Effector CD4-positive, alpha-beta T cell (primary cell): ENCODE data around the gene MVD.

ENCODE experiments used
- DNase-seq: peaks from one replicate; pipeline ENCODE4 v3.0.0-alpha.2; 2020
- total RNA-seq: gene quantifications from one replicate; lab custom pipeline; 2026; lab: John Stamatoyannopoulos, UW

The MVD gene
- 33.8 reads per million, percentile 59 among the genes with 10 or more reads in this experiment for total RNA-seq

DNA sequence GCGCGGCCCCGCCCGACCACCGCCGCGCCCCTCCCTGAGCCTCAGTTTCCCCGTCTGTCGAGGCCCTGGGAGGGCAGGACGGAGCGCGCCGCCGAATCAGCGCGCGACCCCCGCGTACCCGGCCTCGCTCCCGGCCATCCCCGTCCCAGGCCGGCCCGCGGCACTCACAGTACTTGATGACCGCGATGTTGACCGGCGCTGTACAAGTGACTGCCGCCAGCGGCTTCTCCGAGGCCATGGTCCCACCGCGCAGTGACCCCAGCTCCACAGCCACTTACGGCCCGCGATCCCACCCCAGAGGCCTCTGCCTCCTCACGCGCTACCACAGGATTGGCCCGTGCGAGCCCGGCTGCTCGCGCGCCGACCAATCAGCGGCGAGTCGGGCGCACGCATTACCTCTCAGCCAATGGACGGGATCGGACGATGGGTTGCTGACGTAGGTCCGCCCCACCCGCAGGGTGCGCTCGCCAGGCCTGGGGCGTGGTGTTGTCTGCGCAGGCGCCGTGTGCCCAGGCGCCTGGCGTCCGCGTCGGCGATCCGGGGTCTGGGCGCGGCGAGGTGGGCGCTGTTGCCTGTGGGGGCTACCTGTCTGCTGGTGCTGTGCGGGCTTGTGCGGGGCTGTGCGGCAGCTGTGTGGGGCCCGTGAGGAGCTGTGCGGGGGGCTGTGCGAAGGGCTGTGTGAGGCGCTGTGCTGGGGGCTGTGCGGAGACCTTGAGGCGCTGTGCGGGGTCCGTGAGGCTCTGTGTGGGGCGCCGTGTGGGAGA lies at the start of gene MVD:
Gene MVD, minus strand, starts transcription at position 249 of the 764 bp plus-strand sequence. Its CDS starts 11 bp downstream, at position 238.
- peak; percentile 96 for DNase-seq

GRCh38 chr16:88712362-88712979 lies 49.6 kb upstream of the MVD start:
- no peak for DNase-seq

- DNase-seq = no peak
Observed at GRCh38 chr16:88711750-88712340, 49.0 kb upstream of the MVD start.

- no peak for DNase-seq
Observed at GRCh38 chr16:88710556-88710955, 47.7 kb upstream of the MVD start.

GRCh38 chr16:88706965-88707826 lies 44.3 kb upstream of the MVD start:
- DNase-seq = no peak

GRCh38 chr16:88706229-88706964 lies 43.5 kb upstream of the MVD start, which contains the start of the genes CTU2 and RNF166:
Gene CTU2, plus strand, starts transcription at chr16:88706503. Its CDS starts 28 bp downstream, at chr16:88706531.
Gene RNF166, minus strand, starts transcription at chr16:88706408. Its CDS starts 83 bp downstream, at chr16:88706325.
- DNase-seq = peak; percentile 94

DNA sequence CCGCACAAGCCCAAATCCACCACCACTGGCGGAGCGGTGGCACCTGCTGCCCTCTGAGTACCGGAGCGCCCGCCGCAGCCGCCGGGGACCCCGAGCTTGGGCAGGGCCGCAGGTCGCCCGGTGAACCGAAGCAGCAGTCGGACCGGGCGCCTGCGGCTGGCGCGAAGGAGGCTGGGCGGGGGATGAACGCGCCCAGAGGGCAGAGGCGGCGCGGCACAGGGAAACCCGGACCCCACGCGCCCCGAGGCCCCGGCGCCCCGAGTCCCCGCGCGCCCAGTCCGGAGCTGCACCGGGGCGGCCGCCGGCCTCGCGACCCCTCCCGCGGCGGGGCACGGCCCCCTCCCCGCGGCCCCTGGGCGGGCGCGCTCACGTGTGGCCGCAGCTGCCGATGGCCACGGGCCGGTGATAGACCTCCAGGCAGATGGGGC lies 42.9 kb upstream of the MVD start:
- no peak for DNase-seq

- DNase-seq = peak; percentile 35
Observed at GRCh38 chr16:88705076-88705684, 42.3 kb upstream of the MVD start.

DNA sequence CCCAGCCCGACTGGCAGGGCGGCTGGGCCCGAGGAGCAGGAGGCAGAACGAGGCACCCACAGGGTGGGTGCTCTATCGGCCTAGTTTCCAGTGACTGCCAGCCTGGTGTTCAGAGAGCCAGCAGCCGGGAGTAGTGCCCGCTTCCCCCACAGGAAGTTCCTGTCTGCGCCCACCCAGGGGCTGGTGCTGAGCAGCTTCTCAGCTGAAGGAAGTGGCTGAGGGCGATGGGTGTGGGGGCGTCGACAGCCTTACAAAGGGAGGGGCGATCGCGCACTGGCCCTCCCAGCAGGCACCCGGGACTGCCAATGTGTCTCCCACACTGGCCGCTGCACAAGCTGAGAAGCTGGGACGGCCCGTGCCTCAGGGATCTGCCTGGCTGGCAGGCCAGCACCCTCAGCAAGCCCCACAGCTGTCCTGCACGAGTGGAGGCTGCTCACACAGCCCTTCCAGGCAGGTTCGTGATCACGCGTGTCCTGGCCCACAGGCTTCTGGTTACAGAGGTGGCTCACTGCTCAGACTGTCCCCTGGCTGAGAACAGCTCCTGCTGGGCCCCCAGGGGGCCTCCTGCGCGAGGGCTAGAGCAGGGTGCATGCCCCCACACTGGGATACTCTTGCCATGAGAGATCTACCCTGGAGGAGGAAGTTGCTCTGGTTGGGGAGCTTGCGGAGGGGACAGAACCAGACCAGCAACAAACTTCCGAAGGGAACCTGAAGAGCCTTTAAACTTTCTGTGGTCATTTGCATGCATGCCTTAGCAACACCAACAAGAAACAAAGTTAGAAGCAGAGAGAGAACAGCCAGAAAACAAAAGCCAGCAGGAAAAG lies 40.8 kb upstream of the MVD start:
- DNase-seq = peak; percentile 66

DNA sequence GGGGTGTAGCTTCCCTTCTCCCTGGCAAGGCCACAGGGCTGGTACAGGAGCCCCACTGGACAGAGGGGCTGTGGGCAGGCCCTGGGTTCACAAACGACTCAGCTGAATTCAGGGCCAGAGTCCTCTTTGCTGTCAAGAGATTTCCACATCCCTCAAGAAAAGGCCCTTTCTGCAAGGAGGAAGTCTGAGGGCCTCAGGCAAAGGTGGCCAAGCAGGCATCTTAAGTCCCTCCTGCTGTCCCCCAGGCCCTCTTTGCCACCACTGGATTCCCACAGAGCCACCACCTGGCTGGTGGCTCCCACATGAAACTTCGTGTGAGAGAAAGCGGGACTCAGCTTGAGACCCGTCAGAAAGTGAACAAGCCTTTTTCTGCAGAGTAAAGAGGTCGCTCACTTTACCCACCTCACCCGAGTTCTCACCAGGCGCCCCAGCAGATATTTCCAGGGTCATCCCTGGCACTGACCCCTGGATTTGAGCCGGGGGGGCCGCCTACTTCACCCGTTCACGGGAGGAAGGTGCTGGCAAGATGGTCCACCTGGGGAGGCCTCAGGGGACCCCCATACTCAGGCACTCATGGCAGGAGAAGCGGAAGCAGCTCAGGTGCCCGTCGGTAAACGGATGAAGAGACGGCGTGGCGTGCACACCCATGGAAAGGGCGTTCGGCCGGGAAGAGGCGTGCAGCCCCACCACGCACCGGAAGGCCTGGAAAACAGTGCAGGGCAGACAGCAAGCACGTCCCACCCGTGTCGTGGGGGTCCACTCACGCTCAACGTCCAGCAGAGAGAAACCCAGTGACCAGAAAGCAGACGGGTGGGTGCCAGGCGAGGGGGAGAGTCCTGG lies 39.7 kb upstream of the MVD start:
- no peak for DNase-seq

DNA sequence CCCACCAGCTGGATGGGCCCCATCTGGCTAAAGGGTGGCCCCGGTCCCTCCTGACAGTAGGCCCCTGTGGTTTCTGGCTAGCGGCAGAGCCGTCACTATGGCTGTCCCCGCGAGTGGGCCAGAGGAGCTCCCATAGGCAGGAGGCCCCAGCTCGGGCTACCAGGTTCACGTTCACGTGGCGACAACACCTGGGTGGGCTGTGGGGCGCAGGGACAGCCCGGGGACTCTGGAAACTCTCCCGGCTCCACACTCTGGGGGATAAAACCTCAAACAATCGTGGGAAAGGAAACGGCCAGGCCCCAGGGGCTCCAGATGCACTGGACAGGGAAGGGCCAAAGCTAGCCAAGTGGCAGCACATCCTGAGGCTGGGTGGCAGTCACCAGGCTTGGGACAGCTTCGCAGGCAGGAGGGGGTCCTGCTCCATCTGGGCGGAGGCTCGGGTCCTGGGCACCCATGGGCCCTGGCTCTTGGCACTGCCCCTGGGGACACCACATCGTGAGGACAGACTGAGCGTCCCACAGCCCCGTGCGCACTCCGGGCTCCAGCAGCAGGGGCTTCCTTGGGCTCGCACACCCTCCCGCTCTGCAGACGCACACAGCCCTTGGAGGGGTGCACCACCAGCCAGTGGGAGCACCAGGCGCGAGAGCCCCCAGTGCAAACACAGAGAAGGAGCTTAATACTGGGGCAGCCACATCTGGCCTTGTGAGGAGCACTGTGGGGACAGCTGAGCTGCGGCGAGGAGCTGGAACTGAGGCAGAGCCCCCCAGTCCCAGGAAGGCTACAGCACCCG lies 38.9 kb upstream of the MVD start:
- DNase-seq = no peak

DNA sequence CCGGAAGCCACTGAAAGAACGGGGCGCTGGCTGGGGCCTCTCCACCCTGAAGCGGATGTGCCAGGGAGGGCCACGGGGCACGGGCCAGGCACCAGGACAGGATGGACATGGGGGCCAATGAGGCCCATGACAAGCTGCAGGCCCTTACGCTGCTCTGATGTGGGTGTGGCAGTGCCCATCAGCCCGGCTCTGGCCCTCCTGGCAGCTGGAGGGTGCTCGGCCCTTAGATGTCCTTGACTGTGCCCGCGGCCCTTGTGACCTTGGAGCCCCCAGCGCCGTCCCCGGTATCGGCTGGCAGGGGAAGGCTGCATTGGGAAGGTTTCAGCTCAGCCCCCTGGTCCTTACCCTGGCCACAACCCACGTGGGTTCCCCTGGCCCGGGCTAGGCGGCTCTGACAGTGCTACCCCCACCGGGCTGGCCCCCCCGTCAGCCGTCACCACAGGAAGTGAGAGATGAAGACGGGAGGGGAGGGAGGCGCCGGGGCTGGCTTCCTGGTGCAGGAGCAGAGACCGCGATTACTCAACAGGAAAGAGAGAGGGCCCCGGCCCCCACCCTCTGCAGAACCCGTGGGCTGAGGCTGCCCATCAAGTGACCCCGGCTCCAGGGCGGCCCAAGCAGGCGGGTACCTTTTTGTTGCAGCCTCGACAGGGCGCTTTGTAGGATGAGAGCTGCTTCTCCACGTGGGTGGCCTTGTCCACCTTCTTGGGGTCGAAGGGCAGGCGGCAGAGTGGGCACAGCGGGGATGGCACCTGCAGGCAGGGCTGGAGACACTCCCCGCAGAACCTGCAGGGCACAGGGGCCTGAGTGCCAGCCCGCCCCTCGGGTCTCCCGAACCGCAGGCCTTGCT lies 38.0 kb upstream of the MVD start:
- DNase-seq = peak; percentile 97

GRCh38 chr16:88700322-88700635 lies 37.4 kb upstream of the MVD start:
- no peak for DNase-seq

- no peak for DNase-seq
Observed at GRCh38 chr16:88699180-88699579, 36.3 kb upstream of the MVD start.

GRCh38 chr16:88698646-88699045 lies 35.8 kb upstream of the MVD start:
- DNase-seq = no peak

DNA sequence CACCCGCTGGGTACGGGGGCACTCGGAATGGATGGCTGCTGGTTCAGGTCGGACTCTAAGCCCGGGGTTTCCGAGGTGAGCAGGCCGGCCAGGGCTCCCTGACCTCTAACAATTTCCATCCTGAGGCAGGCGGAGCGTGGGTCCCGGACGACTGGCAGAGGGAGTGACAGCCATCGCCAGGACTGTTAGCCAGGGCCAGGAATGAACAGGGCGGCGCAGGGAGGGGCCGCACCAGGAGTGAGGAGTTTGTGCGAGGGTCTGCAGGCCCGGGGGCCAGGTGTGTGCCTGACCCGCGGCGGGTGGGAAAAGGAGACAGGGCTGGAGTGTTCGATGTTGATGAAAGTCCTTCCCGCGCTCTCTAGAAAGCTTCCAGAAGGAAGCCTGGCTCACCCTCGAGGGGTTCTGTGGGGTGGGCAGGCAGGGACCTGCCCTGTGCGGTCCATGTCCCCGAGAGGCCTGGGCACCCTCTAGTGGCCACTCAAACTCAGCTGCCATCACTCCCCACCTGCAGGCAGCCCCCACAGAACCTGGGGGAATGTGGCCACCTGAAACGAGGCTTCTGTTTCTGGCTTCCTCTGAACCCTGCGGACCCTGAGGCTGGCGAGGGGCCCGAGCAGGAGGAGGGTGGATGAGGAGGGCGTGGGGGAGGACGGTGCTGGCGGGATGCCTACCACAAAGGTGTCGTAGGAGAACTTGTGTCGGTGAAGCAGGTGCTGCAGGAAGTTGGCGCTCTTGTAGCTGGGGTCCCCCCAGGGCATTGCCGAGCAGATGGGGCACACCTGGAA lies 35.1 kb upstream of the MVD start:
- no peak for DNase-seq
